K562 (cell line): ENCODE results near the gene PEAR1. TPM values are rescaled to one million over a fixed set of nuclear protein-coding genes. Genes with fewer than 3 reads are reported as not detected.

Source experiments
- ATAC-seq: fragments of 200-7000 bp; cut with Tn5 transposase; 3 replicates; pipeline ENCODE4 v1.9.1; 2020; ENCODE audit warnings: moderate library complexity
- BruUV-seq: library from RNA; stranded (reverse); fragments of 400-500 nt; replicated peaks from 2 replicates; lab custom pipeline; 2021; lab: Mats Ljungman, UMichigan
- CTCF ChIA-PET: fragments of 300-600 bp; formaldehyde crosslinking; extraction: SDS; loops from one replicate; lab custom pipeline; 2021; ENCODE audit warnings: low intra/inter-chr PET ratio; lab: Yijun Ruan, JAX
- POLR2A ChIA-PET: fragments of 300-600, 350-650 bp; sonication (Branson Sonifier 250); formaldehyde crosslinking; extraction: SDS; loops from one replicate; lab custom pipeline; 2021; ENCODE audit warnings: antibody characterized with exemption, inconsistent platforms; lab: Yijun Ruan, JAX
- DNase-seq, 4 experiments: peaks; one replicate each; pipeline versions ENCODE4 v3.0.0 to v3.0.0-alpha.2; 2011 to 2018; ENCODE audit warnings: low spot score in 3 of 4, mixed read lengths in 3 of 4; ENCODE audit errors: extremely low read depth in 1 of 4
- FAIRE-seq: peaks from 2 replicates; lab custom pipeline; 2011; peaks lifted over from hg19 to GRCh38; lab: Jason Lieb, UNC
- H2AFZ ChIP-seq: 2 replicates; pipeline ENCODE4 v1.6.0; 2011; ENCODE audit warnings: low read depth, low read length, control low read depth, inconsistent platforms
- H3K27ac ChIP-seq: fragments of 200-600 bp; 3 replicates; pipeline ENCODE4 v1.8.0; 2011; ENCODE audit warnings: low read depth, mild to moderate bottlenecking, control low read depth, inconsistent platforms, low read length, moderate library complexity, mixed read lengths; ENCODE audit errors: extremely low read depth
- H3K27me3 ChIP-seq, 2 experiments: fragments of 300-600 bp in 1 of 2; 2 replicates in 1 of 2; 3 replicates in 1 of 2; pipeline versions ENCODE4 v1.6.0 to v1.8.0; 2011; ENCODE audit warnings: inconsistent platforms in 2 of 2, low read length in 2 of 2, mild to moderate bottlenecking in 1 of 2, mixed read lengths in 1 of 2, moderate library complexity in 1 of 2; ENCODE audit not compliant: control insufficient read depth in 2 of 2, insufficient read depth in 2 of 2
- H3K36me3 ChIP-seq: fragments of 300-600 bp; 3 replicates; pipeline ENCODE4 v1.8.0; 2011; ENCODE audit warnings: mild to moderate bottlenecking, low read length, inconsistent platforms; ENCODE audit not compliant: control insufficient read depth, insufficient read depth
- H3K4me1 ChIP-seq, 2 experiments: fragments of 200-600 bp in 1 of 2; replicated peaks in 1 of 2; 2 replicates in 1 of 2; 3 replicates in 1 of 2; pipeline versions ENCODE4 v1.5.1 to v1.8.0; 2011; ENCODE audit warnings: inconsistent platforms in 2 of 2, low read length in 2 of 2, mild to moderate bottlenecking in 1 of 2, mixed read lengths in 1 of 2, moderate library complexity in 1 of 2; ENCODE audit not compliant: control insufficient read depth in 2 of 2, insufficient read depth in 2 of 2
- H3K4me2 ChIP-seq: 2 replicates; pipeline ENCODE4 v1.6.1; 2011; ENCODE audit warnings: low read length, control low read depth, inconsistent platforms, mixed read lengths; ENCODE audit not compliant: insufficient read depth
- H3K4me3 ChIP-seq: fragments of 200-600 bp; sonication (generic), shearing (Covaris generic); 2 replicates; pipeline ENCODE4 v1.5.1; 2016; ENCODE audit warnings: control low read depth, inconsistent platforms
- H3K79me2 ChIP-seq: fragments of 200-600 bp; 3 replicates; pipeline ENCODE4 v1.8.0; 2011; ENCODE audit warnings: low read length, inconsistent platforms; ENCODE audit not compliant: control insufficient read depth, insufficient read depth
- H3K9ac ChIP-seq, 2 experiments: 2 replicates each; pipeline versions ENCODE4 v1.6.0 to v1.6.1; 2011; ENCODE audit warnings: low read depth in 2 of 2, low read length in 2 of 2, control low read depth in 1 of 2, inconsistent platforms in 1 of 2, mild to moderate bottlenecking in 1 of 2, mixed read lengths in 1 of 2; ENCODE audit not compliant: insufficient read depth in 1 of 2
- H3K9me1 ChIP-seq: one replicate; pipeline ENCODE4 v1.6.0; 2011; ENCODE audit warnings: inconsistent platforms, mild to moderate bottlenecking, low read length, moderate library complexity; ENCODE audit not compliant: control insufficient read depth, insufficient read depth
- H3K9me3 ChIP-seq: replicated peaks from 2 replicates; pipeline ENCODE4 v1.5.1; 2011; ENCODE audit warnings: low read depth, low read length, inconsistent platforms; ENCODE audit not compliant: control insufficient read depth, insufficient read depth
- H4K20me1 ChIP-seq: replicated peaks from 2 replicates; pipeline ENCODE4 v1.6.1; 2011; ENCODE audit warnings: low read length, inconsistent platforms, mixed read lengths; ENCODE audit not compliant: control insufficient read depth, insufficient read depth
- BHLHE40 ChIP-seq: IDR thresholded peaks from 2 replicates; pipeline ENCODE4 v1.6.1; 2011; ENCODE audit warnings: low read length, improper control_type of control experiment
- DDX20 ChIP-seq: fragments of 450-650 bp; IDR thresholded peaks from 2 replicates; pipeline ENCODE4 v1.6.1; 2016; ENCODE audit warnings: missing genetic modification characterization, low read depth, mild to moderate bottlenecking, missing compliant biosample characterization, moderate library complexity
- ELF1 ChIP-seq: fragments of 200-800 bp; sonication (Bioruptor generic); IDR thresholded peaks from 2 replicates; pipeline ENCODE4 v1.6.1; 2016; ENCODE audit warnings: missing genetic modification characterization, missing compliant biosample characterization
- ERF ChIP-seq: fragments of 450-650 bp; formaldehyde crosslinking; IDR thresholded peaks from 2 replicates; pipeline ENCODE4 v1.4.0; 2020; ENCODE audit warnings: mild to moderate bottlenecking, mixed read lengths
- HMG20B ChIP-seq: fragments of 250-450 bp; sonication (Bioruptor Pico); IDR thresholded peaks from 2 replicates; pipeline ENCODE4 v1.5.0; 2021; ENCODE audit warnings: mild to moderate bottlenecking
- HSF4 ChIP-seq: fragments of 250-450 bp; sonication (Bioruptor Pico); IDR thresholded peaks from 2 replicates; pipeline ENCODE4 v2.1.2; 2022; ENCODE audit warnings: mild to moderate bottlenecking, moderate library complexity, borderline replicate concordance
- RAD51 ChIP-seq: fragments of 450-650 bp; IDR thresholded peaks from 2 replicates; pipeline ENCODE4 v1.7.1; 2016; ENCODE audit warnings: low read depth, mild to moderate bottlenecking, borderline replicate concordance
- SMAD1 ChIP-seq: fragments of 150-350 bp; IDR thresholded peaks from 2 replicates; pipeline ENCODE4 v1.6.1; 2014; ENCODE audit warnings: low read length, low read depth; ENCODE audit not compliant: partially characterized antibody
- ZNF311 ChIP-seq: fragments of 250-450 bp; sonication (Bioruptor Pico); IDR thresholded peaks from 2 replicates; pipeline ENCODE4 v1.4.0; 2020; ENCODE audit warnings: mild to moderate bottlenecking, moderate library complexity
- WGBS: fragments of 100-300 bp; shearing (Covaris generic); methylation state at CpG from one replicate; pipeline ENCODE4 v1.1.6; 2016; ENCODE audit warnings: low coverage, mixed read lengths; ENCODE audit not compliant: insufficient coverage; ENCODE audit errors: missing lambda C conversion rate; 5-methylcytosine and 5-hydroxymethylcytosine counted together
- in situ Hi-C: fragments of 300-500 bp; cut with MboI; formaldehyde crosslinking; loops from 4 replicates; pipeline ENCODE4 v1.15.0; 2018; ENCODE audit warnings: inconsistent platforms, mixed read lengths
- intact Hi-C: fragments of 100-400 bp; cut with micrococcal nuclease; formaldehyde crosslinking; loops from 2 replicates; pipeline ENCODE4 v1.14.2; 2022
- polyA plus RNA-seq, 8 experiments: library from polyadenylated mRNA; depleted of rRNA in 4 of 8; stranded (reverse) in 5 of 8; unstranded in 3 of 8; fragments of >200 nt; fragmentation: Nextera tagmentation in 2 of 8; fragmentation: Illumina TruSeq in 1 of 8; extraction: Ambion mirVana in 2 of 8; extraction: Trizol in 1 of 8; gene quantifications; 2 replicates each; pipeline versions ENCODE4 v1.2.1 to v1.2.3, GENCODE V29; 2011 to 2014; ENCODE audit warnings: inconsistent platforms in 1 of 8, missing spikeins in 1 of 8
- total RNA-seq, 7 experiments: library from RNA; depleted of rRNA in 6 of 7; stranded (reverse); fragments of >200 nt in 6 of 7; fragmentation: Illumina TruSeq in 2 of 7; extraction: Trizol in 2 of 7; gene quantifications; 2 replicates each; pipeline versions ENCODE4 v1.2.1 to v1.2.3, GENCODE V29; 2011 to 2021; ENCODE audit warnings: low replicate concordance in 1 of 7
- TF ChIP-seq, protein P1 (sequence below): fragments of 200-800 bp; sonication (Bioruptor generic); IDR thresholded peaks from 2 replicates; pipeline ENCODE4 v1.6.1; 2017; ENCODE audit warnings: missing genetic modification characterization, missing compliant biosample characterization
- TF ChIP-seq, protein P2 (sequence below): fragments of 250-450 bp; sonication (Bioruptor Pico); IDR thresholded peaks from 2 replicates; pipeline ENCODE4 v1.4.0; 2020
- TF ChIP-seq, protein P3 (sequence below): fragments of 450-650 bp; IDR thresholded peaks from 2 replicates; pipeline ENCODE4 v1.6.1; 2016; ENCODE audit warnings: missing biosample characterization, missing genetic modification characterization

Gene PEAR1
- total and polyA plus RNA-seq, 9 of the 15 experiments (the other 6 are each of a cell fraction or from before 2014, with no cell fraction given) = 0.87 to 13.9 (median 6.1) TPM

DNA sequence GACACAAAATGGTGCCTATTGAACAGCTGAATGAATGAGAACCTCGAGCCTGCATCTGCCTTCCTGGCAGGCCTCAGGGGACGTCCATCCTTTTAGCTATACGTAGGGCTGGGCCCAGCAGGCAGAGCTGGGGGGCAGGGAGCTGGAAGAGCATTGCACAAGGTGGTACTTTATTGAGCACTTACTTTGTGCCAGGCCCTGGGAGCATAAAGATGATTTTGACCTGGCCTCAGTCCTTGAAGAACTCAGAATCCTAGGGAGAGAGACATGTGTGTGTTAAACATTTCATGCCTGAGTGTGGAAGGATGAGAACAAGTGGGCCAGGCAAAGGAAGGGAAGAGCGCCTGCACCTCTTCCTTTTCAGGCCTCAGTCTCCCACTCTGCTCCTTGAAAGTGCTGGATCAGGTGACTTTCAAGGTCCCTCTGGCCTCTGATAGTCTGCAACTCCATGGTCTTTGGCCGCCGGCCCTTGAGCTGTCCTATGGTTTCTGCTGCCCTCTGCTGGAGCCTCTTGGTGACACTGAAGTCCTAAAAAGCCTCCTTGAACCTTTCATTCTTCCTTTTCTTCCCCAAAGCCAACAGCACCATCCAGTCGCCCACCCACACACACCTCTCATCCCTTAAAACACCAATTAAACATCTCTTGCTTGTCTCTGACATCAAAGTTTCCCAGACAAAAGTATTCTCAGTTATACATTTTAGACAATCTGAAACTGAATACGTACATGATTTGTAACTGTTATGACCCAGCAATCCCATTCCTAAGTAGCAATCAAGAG is 3.5 kb upstream of the PEAR1 start:
- Histone ChIP-seq H4K20me1 (no peaks in the 10 kb centered on the region), H3K4me3 (no peak overlapping the region), H3K36me3 (no peaks in the 10 kb centered on the region), H3K27me3 (no peaks in the 10 kb centered on the region), H3K9ac (no peak overlapping the region), H3K4me1 (peaks cover 19 to 32% of the 10 kb centered on the region in 2 experiments), H2AFZ (peak overlapping the region; percentile 93), H3K9me1 (no peaks in the 10 kb centered on the region), H3K4me2 (no peak overlapping the region), H3K79me2 (no peaks in the 10 kb centered on the region), H3K9me3 (no peaks in the 10 kb centered on the region), H3K27ac (no peak overlapping the region)
- peak; percentile 90 for FAIRE-seq
- no TSS peak for BruUV-seq
- ATAC-seq = peak; percentile 68
- WGBS = 42% methylated on average over 8 of the region's 8 CpGs
- ChIA-PET CTCF (interaction anchor here (0.6 to 2.9 kb wide), 14 partner anchors 30 to 264 kb away, joined by 3 to 24 read pairs (median 4); partner anchors contain the start of gene LRRC71), POLR2A (interaction anchor here (0.6 to 2.1 kb wide), 6 partner anchors 10 to 163 kb away, joined by 3 to 6 read pairs (median 3); partner anchors contain the start of genes ISG20L2 and METTL25B)
- DNase-seq = peak; percentile 77 to 92 (median 79)
- intact Hi-C loops (loop anchor here (1.0 kb wide), 5 partner anchors 30 to 201 kb away; partner anchors contain the start of gene NTRK1), in situ Hi-C loops (loop anchor here (5.0 kb wide), 1 partner anchor 37 kb away; no protein-coding TSS in a partner anchor)
- TF ChIP-seq ELF1 (tag) = no peak
- no peak for TF ChIP-seq ERF (CRISPR knock-in tag)
- no peak for TF ChIP-seq ZNF311 (CRISPR knock-in tag)
- peak; percentile 73 for TF ChIP-seq BHLHE40
- TF ChIP-seq RAD51 = peak; percentile 80
- TF ChIP-seq, protein P1, sequence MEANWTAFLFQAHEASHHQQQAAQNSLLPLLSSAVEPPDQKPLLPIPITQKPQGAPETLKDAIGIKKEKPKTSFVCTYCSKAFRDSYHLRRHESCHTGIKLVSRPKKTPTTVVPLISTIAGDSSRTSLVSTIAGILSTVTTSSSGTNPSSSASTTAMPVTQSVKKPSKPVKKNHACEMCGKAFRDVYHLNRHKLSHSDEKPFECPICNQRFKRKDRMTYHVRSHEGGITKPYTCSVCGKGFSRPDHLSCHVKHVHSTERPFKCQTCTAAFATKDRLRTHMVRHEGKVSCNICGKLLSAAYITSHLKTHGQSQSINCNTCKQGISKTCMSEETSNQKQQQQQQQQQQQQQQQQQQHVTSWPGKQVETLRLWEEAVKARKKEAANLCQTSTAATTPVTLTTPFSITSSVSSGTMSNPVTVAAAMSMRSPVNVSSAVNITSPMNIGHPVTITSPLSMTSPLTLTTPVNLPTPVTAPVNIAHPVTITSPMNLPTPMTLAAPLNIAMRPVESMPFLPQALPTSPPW (CRISPR knock-in tag) = no peak
- TF ChIP-seq, protein P2, sequence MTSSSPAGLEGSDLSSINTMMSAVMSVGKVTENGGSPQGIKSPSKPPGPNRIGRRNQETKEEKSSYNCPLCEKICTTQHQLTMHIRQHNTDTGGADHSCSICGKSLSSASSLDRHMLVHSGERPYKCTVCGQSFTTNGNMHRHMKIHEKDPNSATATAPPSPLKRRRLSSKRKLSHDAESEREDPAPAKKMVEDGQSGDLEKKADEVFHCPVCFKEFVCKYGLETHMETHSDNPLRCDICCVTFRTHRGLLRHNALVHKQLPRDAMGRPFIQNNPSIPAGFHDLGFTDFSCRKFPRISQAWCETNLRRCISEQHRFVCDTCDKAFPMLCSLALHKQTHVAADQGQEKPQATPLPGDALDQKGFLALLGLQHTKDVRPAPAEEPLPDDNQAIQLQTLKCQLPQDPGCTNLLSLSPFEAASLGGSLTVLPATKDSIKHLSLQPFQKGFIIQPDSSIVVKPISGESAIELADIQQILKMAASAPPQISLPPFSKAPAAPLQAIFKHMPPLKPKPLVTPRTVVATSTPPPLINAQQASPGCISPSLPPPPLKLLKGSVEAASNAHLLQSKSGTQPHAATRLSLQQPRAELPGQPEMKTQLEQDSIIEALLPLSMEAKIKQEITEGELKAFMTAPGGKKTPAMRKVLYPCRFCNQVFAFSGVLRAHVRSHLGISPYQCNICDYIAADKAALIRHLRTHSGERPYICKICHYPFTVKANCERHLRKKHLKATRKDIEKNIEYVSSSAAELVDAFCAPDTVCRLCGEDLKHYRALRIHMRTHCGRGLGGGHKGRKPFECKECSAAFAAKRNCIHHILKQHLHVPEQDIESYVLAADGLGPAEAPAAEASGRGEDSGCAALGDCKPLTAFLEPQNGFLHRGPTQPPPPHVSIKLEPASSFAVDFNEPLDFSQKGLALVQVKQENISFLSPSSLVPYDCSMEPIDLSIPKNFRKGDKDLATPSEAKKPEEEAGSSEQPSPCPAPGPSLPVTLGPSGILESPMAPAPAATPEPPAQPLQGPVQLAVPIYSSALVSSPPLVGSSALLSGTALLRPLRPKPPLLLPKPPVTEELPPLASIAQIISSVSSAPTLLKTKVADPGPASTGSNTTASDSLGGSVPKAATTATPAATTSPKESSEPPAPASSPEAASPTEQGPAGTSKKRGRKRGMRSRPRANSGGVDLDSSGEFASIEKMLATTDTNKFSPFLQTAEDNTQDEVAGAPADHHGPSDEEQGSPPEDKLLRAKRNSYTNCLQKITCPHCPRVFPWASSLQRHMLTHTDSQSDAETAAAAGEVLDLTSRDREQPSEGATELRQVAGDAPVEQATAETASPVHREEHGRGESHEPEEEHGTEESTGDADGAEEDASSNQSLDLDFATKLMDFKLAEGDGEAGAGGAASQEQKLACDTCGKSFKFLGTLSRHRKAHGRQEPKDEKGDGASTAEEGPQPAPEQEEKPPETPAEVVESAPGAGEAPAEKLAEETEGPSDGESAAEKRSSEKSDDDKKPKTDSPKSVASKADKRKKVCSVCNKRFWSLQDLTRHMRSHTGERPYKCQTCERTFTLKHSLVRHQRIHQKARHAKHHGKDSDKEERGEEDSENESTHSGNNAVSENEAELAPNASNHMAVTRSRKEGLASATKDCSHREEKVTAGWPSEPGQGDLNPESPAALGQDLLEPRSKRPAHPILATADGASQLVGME = no peak
- TF ChIP-seq, protein P3, sequence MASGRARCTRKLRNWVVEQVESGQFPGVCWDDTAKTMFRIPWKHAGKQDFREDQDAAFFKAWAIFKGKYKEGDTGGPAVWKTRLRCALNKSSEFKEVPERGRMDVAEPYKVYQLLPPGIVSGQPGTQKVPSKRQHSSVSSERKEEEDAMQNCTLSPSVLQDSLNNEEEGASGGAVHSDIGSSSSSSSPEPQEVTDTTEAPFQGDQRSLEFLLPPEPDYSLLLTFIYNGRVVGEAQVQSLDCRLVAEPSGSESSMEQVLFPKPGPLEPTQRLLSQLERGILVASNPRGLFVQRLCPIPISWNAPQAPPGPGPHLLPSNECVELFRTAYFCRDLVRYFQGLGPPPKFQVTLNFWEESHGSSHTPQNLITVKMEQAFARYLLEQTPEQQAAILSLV (tag) = no peak
- no peak for TF ChIP-seq HMG20B
- TF ChIP-seq SMAD1 = no peak
- no peak for TF ChIP-seq DDX20
- TF ChIP-seq HSF4 = no peak
